ENCODE measurements around the gene RRP8. TPM values are rescaled to one million over a fixed set of nuclear protein-coding genes. Genes with fewer than 3 reads are reported as not detected.

Gene RRP8
- total and polyA plus RNA-seq, 9 of the 15 experiments (the other 6 are each of a cell fraction or from before 2014, with no cell fraction given), result 5.7 to 47.3 (median 32.6) TPM

DNA sequence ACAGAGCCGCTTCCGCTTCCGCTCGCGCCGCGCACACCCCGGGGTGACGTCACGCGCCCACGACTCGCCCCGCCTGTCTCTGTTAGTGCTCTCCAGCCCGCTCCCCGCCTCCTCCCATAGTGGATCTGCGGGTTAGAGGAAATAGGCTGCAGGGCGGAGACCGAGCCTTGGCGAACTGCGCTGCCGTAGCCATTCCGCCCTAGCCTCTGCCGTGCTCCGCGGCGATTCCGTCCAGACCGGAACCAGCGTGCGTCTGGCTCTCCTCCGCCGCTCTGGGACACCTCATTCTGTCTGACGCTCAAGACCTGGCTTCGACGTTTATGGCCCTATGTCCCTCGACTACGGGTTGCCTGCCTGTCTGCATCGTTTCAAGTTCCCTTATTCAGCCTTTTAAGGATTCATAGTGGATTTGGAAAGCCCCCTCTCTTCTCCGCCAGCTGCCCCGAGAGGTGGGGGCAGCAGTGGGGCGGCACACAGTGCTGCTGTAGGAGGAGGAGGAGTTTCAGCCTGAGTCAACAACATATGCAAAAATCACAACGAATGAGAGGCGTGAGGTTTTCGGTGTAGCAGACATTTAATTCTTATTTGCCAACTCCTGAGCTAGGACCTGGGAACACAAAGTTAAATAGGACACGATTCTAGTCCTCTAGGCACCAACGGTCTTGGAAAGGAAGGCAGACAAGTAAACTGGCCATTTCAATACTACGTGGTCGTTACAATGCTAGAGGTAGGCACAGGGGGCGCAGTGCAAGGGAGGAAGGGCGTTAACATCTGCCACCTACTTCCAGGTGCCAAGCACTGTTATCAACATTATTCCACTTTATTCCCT lies 9.0 kb upstream of the RRP8 start, which contains the start of gene TAF10 (continued):
- TF ChIP-seq, protein P1, sequence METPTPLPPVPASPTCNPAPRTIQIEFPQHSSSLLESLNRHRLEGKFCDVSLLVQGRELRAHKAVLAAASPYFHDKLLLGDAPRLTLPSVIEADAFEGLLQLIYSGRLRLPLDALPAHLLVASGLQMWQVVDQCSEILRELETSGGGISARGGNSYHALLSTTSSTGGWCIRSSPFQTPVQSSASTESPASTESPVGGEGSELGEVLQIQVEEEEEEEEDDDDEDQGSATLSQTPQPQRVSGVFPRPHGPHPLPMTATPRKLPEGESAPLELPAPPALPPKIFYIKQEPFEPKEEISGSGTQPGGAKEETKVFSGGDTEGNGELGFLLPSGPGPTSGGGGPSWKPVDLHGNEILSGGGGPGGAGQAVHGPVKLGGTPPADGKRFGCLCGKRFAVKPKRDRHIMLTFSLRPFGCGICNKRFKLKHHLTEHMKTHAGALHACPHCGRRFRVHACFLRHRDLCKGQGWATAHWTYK (CRISPR knock-in tag; IDR thresholded peaks at IDR 0.05), result peak; percentile 39; the same call in 1 of the 2 replicates
- TF ChIP-seq RBM17 (IDR thresholded peaks at IDR 0.05; ENCODE audit: borderline replicate concordance, low read depth, low read length) (no peak), MAFK (IDR thresholded peaks at IDR 0.05; ENCODE audit: low read length) (no peak), ZNF696 (CRISPR knock-in tag; conservative IDR thresholded peaks at IDR 0.05) (no peak), FUS (optimal IDR thresholded peaks at IDR 0.05; ENCODE audit: low read depth, low read length) (no peak), SP1 (CRISPR knock-in tag; IDR thresholded peaks at IDR 0.05) (peak; percentile 82), ZNF384 (IDR thresholded peaks at IDR 0.05; ENCODE audit: low read depth, low read length) (no peak), STAG1 (CRISPR knock-in tag; IDR thresholded peaks at IDR 0.05; ENCODE audit: borderline replicate concordance) (no peak), XRCC5 (IDR thresholded peaks at IDR 0.05; ENCODE audit: low read depth, low read length) (peak; percentile 87; the same call in 1 of the 2 replicates), SMAD4 (CRISPR knock-in tag; conservative IDR thresholded peaks at IDR 0.05) (peak; percentile 72; the same call in 1 of the 2 replicates)
- TF ChIP-seq, protein P2, sequence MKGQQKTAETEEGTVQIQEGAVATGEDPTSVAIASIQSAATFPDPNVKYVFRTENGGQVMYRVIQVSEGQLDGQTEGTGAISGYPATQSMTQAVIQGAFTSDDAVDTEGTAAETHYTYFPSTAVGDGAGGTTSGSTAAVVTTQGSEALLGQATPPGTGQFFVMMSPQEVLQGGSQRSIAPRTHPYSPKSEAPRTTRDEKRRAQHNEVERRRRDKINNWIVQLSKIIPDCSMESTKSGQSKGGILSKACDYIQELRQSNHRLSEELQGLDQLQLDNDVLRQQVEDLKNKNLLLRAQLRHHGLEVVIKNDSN (CRISPR knock-in tag; IDR thresholded peaks at IDR 0.05), result peak; percentile 13; the same call in 1 of the 2 replicates
- TF ChIP-seq, protein P3, sequence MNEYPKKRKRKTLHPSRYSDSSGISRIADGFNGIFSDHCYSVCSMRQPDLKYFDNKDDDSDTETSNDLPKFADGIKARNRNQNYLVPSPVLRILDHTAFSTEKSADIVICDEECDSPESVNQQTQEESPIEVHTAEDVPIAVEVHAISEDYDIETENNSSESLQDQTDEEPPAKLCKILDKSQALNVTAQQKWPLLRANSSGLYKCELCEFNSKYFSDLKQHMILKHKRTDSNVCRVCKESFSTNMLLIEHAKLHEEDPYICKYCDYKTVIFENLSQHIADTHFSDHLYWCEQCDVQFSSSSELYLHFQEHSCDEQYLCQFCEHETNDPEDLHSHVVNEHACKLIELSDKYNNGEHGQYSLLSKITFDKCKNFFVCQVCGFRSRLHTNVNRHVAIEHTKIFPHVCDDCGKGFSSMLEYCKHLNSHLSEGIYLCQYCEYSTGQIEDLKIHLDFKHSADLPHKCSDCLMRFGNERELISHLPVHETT (CRISPR knock-in tag; conservative IDR thresholded peaks at IDR 0.05 in 1 of 2, IDR thresholded peaks at IDR 0.05 in 1 of 2), result peak in 1 of 2 experiments; percentile 91; a peak in 2 of 4 replicates
- TF ChIP-seq, protein P4, sequence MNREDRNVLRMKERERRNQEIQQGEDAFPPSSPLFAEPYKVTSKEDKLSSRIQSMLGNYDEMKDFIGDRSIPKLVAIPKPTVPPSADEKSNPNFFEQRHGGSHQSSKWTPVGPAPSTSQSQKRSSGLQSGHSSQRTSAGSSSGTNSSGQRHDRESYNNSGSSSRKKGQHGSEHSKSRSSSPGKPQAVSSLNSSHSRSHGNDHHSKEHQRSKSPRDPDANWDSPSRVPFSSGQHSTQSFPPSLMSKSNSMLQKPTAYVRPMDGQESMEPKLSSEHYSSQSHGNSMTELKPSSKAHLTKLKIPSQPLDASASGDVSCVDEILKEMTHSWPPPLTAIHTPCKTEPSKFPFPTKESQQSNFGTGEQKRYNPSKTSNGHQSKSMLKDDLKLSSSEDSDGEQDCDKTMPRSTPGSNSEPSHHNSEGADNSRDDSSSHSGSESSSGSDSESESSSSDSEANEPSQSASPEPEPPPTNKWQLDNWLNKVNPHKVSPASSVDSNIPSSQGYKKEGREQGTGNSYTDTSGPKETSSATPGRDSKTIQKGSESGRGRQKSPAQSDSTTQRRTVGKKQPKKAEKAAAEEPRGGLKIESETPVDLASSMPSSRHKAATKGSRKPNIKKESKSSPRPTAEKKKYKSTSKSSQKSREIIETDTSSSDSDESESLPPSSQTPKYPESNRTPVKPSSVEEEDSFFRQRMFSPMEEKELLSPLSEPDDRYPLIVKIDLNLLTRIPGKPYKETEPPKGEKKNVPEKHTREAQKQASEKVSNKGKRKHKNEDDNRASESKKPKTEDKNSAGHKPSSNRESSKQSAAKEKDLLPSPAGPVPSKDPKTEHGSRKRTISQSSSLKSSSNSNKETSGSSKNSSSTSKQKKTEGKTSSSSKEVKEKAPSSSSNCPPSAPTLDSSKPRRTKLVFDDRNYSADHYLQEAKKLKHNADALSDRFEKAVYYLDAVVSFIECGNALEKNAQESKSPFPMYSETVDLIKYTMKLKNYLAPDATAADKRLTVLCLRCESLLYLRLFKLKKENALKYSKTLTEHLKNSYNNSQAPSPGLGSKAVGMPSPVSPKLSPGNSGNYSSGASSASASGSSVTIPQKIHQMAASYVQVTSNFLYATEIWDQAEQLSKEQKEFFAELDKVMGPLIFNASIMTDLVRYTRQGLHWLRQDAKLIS (CRISPR knock-in tag; IDR thresholded peaks at IDR 0.05), result peak; percentile 81
- TF ChIP-seq, protein P5, sequence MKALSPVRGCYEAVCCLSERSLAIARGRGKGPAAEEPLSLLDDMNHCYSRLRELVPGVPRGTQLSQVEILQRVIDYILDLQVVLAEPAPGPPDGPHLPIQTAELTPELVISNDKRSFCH (CRISPR knock-in tag; IDR thresholded peaks at IDR 0.05), result no peak
- TF ChIP-seq, protein P5 (tag; IDR thresholded peaks at IDR 0.05), result peak; percentile 36; the same call in 1 of the 2 replicates
- TF ChIP-seq, protein P6, sequence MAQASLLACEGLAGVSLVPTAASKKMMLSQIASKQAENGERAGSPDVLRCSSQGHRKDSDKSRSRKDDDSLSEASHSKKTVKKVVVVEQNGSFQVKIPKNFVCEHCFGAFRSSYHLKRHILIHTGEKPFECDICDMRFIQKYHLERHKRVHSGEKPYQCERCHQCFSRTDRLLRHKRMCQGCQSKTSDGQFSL (CRISPR knock-in tag; IDR thresholded peaks at IDR 0.05), result peak; percentile 54; the same call in 1 of the 2 replicates
- TF ChIP-seq, protein P6 (tag; IDR thresholded peaks at IDR 0.05), result no peak

All from K562 (cell line).